ENCODE measurements around the gene PLEK.
"Not testable (repeated sequence)": the region's sequence is repeated elsewhere in the genome, so short reads cannot be mapped to it uniquely, and the experiment has no call there.

Gene PLEK

DNA sequence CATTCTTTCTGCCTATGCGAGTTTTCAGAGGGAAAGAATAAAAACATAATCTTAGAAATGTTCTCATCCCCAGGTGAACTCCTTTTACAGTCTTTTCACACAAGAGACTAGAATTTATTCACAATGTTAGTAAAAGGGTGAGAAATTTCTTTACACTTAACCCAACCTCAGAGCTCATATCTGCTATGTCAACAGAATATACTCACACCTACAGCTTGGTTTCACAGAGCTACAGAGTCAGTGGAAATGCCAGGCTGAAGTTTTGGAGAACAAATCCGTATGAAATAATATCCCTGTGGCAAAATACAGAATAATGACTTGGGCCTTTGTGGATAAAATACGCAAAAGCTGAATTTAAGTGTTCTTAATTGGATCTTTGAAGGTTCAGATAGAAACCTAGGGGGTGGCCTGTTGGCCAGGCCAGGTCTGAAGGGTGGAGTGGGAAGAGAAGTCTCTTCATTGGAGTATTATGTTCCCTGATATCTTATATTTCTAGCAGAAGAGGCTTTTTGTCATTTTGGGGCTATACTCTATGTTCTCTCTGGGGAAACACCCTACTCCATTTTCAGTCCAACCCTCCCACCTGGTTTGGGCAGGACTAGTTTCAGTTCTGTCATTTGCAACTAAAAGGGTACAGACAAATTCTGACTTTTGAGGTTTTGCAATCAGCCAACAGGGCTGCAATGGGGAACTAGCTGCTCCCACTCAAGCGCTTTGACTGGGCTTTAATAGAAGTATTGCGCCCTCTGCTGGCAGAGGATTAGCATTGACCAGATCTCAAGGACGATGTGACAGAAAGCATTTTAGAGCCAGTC, 76.3 kb downstream of the PLEK start:
- TF ChIP-seq, protein P1, sequence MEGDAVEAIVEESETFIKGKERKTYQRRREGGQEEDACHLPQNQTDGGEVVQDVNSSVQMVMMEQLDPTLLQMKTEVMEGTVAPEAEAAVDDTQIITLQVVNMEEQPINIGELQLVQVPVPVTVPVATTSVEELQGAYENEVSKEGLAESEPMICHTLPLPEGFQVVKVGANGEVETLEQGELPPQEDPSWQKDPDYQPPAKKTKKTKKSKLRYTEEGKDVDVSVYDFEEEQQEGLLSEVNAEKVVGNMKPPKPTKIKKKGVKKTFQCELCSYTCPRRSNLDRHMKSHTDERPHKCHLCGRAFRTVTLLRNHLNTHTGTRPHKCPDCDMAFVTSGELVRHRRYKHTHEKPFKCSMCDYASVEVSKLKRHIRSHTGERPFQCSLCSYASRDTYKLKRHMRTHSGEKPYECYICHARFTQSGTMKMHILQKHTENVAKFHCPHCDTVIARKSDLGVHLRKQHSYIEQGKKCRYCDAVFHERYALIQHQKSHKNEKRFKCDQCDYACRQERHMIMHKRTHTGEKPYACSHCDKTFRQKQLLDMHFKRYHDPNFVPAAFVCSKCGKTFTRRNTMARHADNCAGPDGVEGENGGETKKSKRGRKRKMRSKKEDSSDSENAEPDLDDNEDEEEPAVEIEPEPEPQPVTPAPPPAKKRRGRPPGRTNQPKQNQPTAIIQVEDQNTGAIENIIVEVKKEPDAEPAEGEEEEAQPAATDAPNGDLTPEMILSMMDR (conservative IDR thresholded peaks at IDR 0.05; ENCODE audit: low read length) = peak; percentile 92
- DNase-seq (ENCODE audit: low read depth) = peak; percentile 83
- H3K4me3 ChIP-seq (ENCODE audit: low read length) = no peak overlapping the region

DNA sequence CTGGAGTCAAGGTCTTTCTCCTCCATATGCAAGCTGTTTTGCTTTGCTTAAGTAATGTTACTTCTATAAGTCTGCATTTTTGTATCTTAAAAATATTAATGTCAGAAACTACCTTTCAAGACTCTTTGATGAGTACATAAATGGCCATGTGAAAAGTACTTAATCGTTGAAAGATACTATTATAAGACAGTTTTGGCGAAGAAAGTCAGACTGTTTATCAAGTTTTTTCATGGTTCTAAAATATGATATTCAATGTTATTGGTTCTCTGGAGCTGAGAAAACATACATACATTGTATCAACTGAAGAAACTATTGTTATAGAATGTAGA, 76.9 kb downstream of the PLEK start:
- TF ChIP-seq, protein P1 (conservative IDR thresholded peaks at IDR 0.05; ENCODE audit: low read length) = no peak

DNA sequence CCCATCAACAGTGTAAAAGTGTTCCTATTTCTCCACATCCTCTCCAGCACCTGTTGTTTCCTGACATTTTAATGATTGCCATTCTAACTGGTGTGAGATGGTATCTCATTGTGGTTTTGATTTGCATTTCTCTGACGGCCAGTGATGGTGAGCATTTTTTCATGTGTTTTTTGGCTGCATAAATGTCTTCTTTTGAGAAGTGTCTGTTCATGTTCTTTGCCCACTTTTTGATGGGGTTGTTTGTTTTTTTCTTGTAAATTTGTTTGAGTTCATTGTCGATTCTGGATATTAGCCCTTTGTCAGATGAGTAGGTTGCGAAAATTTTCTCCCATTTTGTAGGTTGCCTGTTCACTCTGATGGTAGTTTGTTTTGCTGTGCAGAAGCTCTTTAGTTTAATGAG, 81.3 kb downstream of the PLEK start:
- not testable (repeated sequence) for H3K4me3 ChIP-seq (ENCODE audit: low read length); DNase-seq (ENCODE audit: low read depth)

More for the DNA sequence above, 76.9 kb downstream of the PLEK start:
- DNase-seq (ENCODE audit: low read depth) = no peak
- no peak overlapping the region for H3K4me3 ChIP-seq (ENCODE audit: low read length)

All from AG10803 (cell line).